ENCODE measurements around the gene SHMT2.

The SHMT2 gene

GRCh38 chr12:57229634-57230380 lies at the start of gene SHMT2:
Gene SHMT2 (plus strand): TSS chr12:57229711. CDS start chr12:57229779, 68 bp downstream.
- ChIA-PET POLR2A (interaction anchor here (0.6 to 2.3 kb wide), 7 partner anchors 10 to 304 kb away, joined by 3 to 32 read pairs (median 5); partner anchors contain the start of gene DDIT3), CTCF (interaction anchor here (0.8 to 22.8 kb wide), 14 partner anchors 10 to 233 kb away, joined by 3 to 403 read pairs (median 4); partner anchors contain the start of genes NXPH4 and STAT6)
- peak; percentile 98 for DNase-seq (ENCODE audit: extremely low spot score)
- no peak for TF ChIP-seq CTCF (IDR thresholded peaks at IDR 0.05; ENCODE audit: control extremely low read depth, extremely low read depth, low read depth, missing control alignments)

GRCh38 chr12:57180321-57180989 lies 49.1 kb upstream of the SHMT2 start:
- DNase-seq (ENCODE audit: extremely low spot score), result no peak
- TF ChIP-seq CTCF (IDR thresholded peaks at IDR 0.05; ENCODE audit: control extremely low read depth, extremely low read depth, low read depth, missing control alignments), result no peak
- ChIA-PET POLR2A (no interaction called here), CTCF (interaction anchor here (0.9 to 11.4 kb wide), 9 partner anchors 8 to 340 kb away, joined by 3 to 159 read pairs (median 6); partner anchors contain the start of genes LRP1 and STAT6)

GRCh38 chr12:57181072-57181471 lies 48.4 kb upstream of the SHMT2 start:
- DNase-seq (ENCODE audit: extremely low spot score), result no peak
- POLR2A ChIA-PET, result no interaction called here
- CTCF ChIA-PET, result interaction anchor here (0.9 to 11.4 kb wide), 11 partner anchors 10 to 423 kb away, joined by 3 to 159 read pairs (median 4); partner anchors contain the start of genes LRP1 and STAT6
- no peak for TF ChIP-seq CTCF (IDR thresholded peaks at IDR 0.05; ENCODE audit: control extremely low read depth, extremely low read depth, low read depth, missing control alignments)

GRCh38 chr12:57181561-57182155 lies 47.9 kb upstream of the SHMT2 start:
- no peak for DNase-seq (ENCODE audit: extremely low spot score)
- ChIA-PET CTCF (interaction anchor here (0.7 to 11.4 kb wide), 16 partner anchors 10 to 424 kb away, joined by 3 to 159 read pairs (median 6); partner anchors contain the start of genes LRP1, STAC3 and STAT6), POLR2A (no interaction called here)
- no peak for TF ChIP-seq CTCF (IDR thresholded peaks at IDR 0.05; ENCODE audit: control extremely low read depth, extremely low read depth, low read depth, missing control alignments)

- TF ChIP-seq CTCF (IDR thresholded peaks at IDR 0.05; ENCODE audit: control extremely low read depth, extremely low read depth, low read depth, missing control alignments), result peak; percentile 90
- POLR2A ChIA-PET, result no interaction called here
- CTCF ChIA-PET, result interaction anchor here (0.6 to 11.4 kb wide), 31 partner anchors 11 to 343 kb away, joined by 3 to 159 read pairs (median 5); partner anchors contain the start of genes LRP1, NEMP1, SHMT2 and STAC3
Observed at GRCh38 chr12:57182918-57183575, 46.5 kb upstream of the SHMT2 start.

More at GRCh38 chr12:57182918-57183575, 46.5 kb upstream of the SHMT2 start:
- DNase-seq (ENCODE audit: extremely low spot score), result peak; percentile 95

Data from GM10248 (cell line).